ENCODE measurements around the gene CDC73.

DNA sequence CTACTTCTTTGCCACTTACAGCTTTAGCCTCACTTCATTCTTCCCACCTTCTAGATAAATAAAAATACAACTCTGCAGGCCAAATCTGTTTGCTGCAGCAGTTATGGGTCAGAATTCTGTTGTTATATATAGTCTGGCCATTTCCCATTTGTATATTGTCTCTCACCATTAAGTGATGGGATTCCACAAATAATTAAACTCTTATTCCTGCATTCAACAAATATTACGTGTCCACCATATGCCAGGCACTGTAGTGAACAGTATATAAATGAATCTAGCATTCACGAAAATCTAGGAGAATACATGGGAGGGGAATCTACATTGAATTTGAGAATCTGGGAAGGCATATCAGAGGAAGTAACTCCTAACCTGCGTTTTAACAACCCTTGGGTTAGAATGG, 11.0 kb upstream of the CDC73 start:
- TF ChIP-seq POLR2A (IDR thresholded peaks at IDR 0.05) (no peak), EP300 (IDR thresholded peaks at IDR 0.05) (no peak)
- TF ChIP-seq, protein P1, sequence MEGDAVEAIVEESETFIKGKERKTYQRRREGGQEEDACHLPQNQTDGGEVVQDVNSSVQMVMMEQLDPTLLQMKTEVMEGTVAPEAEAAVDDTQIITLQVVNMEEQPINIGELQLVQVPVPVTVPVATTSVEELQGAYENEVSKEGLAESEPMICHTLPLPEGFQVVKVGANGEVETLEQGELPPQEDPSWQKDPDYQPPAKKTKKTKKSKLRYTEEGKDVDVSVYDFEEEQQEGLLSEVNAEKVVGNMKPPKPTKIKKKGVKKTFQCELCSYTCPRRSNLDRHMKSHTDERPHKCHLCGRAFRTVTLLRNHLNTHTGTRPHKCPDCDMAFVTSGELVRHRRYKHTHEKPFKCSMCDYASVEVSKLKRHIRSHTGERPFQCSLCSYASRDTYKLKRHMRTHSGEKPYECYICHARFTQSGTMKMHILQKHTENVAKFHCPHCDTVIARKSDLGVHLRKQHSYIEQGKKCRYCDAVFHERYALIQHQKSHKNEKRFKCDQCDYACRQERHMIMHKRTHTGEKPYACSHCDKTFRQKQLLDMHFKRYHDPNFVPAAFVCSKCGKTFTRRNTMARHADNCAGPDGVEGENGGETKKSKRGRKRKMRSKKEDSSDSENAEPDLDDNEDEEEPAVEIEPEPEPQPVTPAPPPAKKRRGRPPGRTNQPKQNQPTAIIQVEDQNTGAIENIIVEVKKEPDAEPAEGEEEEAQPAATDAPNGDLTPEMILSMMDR (IDR thresholded peaks at IDR 0.05): no peak

Measured in ovary (tissue), 3 donors.